Neutrophil (primary cell): ENCODE measurements around the gene EPHA3.
"Not testable (repeated sequence)": the region's sequence is repeated elsewhere in the genome, so short reads cannot be mapped to it uniquely, and the experiment has no call there.

Experiments used
- H3K27ac ChIP-seq: fragments of 200-600 bp; sonication (generic); 2 replicates; pipeline ENCODE4 v1.5.1; 2016; ENCODE audit warnings: mild to moderate bottlenecking, moderate library complexity
- H3K27me3 ChIP-seq: fragments of 200-600 bp; sonication (generic); 2 replicates; pipeline ENCODE4 v1.6.0; 2016; ENCODE audit warnings: mild to moderate bottlenecking
- H3K36me3 ChIP-seq: fragments of 200-600 bp; sonication (generic); 2 replicates; pipeline ENCODE4 v1.5.1; 2017
- H3K4me1 ChIP-seq, 2 experiments: fragments of 200-600 bp in 1 of 2; sonication (generic) in 1 of 2; 1 replicate in 1 of 2; 2 replicates in 1 of 2; pipeline versions ENCODE4 v1.5.1 to v1.6.1; 2013 to 2016; ENCODE audit warnings: low read depth in 1 of 2, low read length in 1 of 2, mild to moderate bottlenecking in 1 of 2, moderate library complexity in 1 of 2; ENCODE audit not compliant: control insufficient read depth in 1 of 2, insufficient read depth in 1 of 2
- H3K4me3 ChIP-seq, 2 experiments: fragments of 200-600 bp in 1 of 2; sonication (generic) in 1 of 2; 1 replicate in 1 of 2; 2 replicates in 1 of 2; pipeline ENCODE4 v1.5.1; 2013 to 2016; ENCODE audit warnings: low read depth in 1 of 2, low read length in 1 of 2, mild to moderate bottlenecking in 1 of 2, moderate library complexity in 1 of 2
- H3K9me3 ChIP-seq: fragments of 200-600 bp; sonication (generic); 2 replicates; pipeline ENCODE4 v1.5.1; 2016
- TF ChIP-seq, protein P1 (sequence below): fragments of 200-600 bp; sonication (generic); IDR thresholded peaks from 2 replicates; pipeline ENCODE4 v1.5.1; 2016; ENCODE audit warnings: antibody characterized with exemption

The EPHA3 gene

DNA sequence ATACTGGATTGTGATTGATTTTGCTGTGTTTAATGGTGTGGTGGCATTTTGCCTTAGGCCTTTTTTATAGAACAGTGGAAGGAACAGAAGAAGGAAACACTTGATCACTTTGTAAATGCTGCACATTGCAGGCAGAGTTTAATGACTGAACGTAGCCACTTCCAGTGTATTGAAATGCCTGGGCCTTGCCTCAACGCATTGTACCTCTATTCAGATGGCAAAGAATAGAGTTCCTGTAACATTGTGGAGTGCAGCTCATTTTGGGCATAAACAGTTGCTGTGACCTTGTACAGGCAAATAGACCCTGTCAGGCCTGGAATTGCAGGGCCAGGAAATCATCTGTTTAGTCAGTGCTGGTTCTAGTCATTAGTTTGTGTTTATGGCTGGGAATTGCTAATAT is 225.0 kb downstream of the EPHA3 start:
- H3K4me3 ChIP-seq: no peak overlapping the region
- TF ChIP-seq, protein P1, sequence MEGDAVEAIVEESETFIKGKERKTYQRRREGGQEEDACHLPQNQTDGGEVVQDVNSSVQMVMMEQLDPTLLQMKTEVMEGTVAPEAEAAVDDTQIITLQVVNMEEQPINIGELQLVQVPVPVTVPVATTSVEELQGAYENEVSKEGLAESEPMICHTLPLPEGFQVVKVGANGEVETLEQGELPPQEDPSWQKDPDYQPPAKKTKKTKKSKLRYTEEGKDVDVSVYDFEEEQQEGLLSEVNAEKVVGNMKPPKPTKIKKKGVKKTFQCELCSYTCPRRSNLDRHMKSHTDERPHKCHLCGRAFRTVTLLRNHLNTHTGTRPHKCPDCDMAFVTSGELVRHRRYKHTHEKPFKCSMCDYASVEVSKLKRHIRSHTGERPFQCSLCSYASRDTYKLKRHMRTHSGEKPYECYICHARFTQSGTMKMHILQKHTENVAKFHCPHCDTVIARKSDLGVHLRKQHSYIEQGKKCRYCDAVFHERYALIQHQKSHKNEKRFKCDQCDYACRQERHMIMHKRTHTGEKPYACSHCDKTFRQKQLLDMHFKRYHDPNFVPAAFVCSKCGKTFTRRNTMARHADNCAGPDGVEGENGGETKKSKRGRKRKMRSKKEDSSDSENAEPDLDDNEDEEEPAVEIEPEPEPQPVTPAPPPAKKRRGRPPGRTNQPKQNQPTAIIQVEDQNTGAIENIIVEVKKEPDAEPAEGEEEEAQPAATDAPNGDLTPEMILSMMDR: no peak
- H3K9me3 ChIP-seq: no peaks in the 10 kb centered on the region
- H3K27me3 ChIP-seq: no peaks in the 10 kb centered on the region
- no peaks in the 10 kb centered on the region for H3K4me1 ChIP-seq
- no peak overlapping the region for H3K27ac ChIP-seq
- no peaks in the 10 kb centered on the region for H3K36me3 ChIP-seq

DNA sequence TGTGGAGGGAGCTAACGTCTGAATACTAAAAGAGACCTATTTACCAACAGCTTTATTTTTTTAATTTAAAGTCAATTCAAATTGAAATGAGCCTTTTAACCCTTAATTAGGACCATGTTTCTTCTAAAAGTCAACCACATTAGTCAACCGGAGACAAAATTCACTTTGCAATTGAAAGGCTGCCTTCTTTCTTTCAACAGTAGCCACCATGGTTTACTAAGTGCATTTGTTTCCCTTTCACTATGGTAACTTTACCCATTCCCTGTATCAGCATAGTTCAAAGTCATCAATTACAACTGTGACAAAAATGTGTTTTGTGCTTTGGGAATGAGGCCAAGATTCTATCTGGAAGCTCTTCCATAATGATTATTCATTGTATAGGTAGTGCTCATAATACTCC is 225.4 kb downstream of the EPHA3 start:
- TF ChIP-seq, protein P1: no peak
- Histone ChIP-seq H3K9me3 (no peaks in the 10 kb centered on the region), H3K27me3 (no peaks in the 10 kb centered on the region), H3K4me3 (no peak overlapping the region), H3K27ac (no peak overlapping the region), H3K36me3 (no peaks in the 10 kb centered on the region), H3K4me1 (no peaks in the 10 kb centered on the region)

- Histone ChIP-seq H3K9me3 (no peaks in the 10 kb centered on the region), H3K27ac (no peak overlapping the region), H3K36me3 (no peaks in the 10 kb centered on the region), H3K4me1 (no peaks in the 10 kb centered on the region), H3K27me3 (no peaks in the 10 kb centered on the region), H3K4me3 (no peak overlapping the region)
- TF ChIP-seq, protein P1: no peak
Measured at GRCh38 chr3:89335693-89336092, 228.3 kb downstream of the EPHA3 start.

DNA sequence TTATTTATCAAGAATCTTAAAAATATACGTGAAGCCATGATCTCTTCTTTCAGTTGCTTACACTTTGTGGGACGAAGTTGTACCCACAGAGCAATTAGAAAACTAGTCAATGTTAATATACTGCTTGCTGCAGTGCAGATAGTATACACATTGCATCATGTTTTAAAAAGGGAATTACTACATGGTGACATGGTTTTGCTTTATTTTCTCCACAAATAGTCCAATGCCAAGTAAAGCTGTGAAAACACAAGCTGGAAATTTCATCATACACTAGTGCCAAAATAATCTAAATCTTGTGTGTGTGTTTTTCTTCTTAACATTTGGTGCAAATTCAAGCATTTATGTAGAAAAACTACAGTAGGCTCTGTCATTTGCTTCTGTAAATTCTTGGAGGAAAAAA is 233.0 kb downstream of the EPHA3 start:
- Histone ChIP-seq H3K27me3 (no peaks in the 10 kb centered on the region), H3K9me3 (no peaks in the 10 kb centered on the region), H3K36me3 (no peaks in the 10 kb centered on the region), H3K27ac (no peak overlapping the region), H3K4me3 (no peak overlapping the region), H3K4me1 (no peaks in the 10 kb centered on the region)
- TF ChIP-seq, protein P1: no peak

- H3K27me3 ChIP-seq: no peaks in the 10 kb centered on the region
Measured at GRCh38 chr3:89344076-89344475, 236.7 kb downstream of the EPHA3 start.

GRCh38 chr3:89350935-89351334 is 243.5 kb downstream of the EPHA3 start:
- not testable (repeated sequence) for H3K4me1 ChIP-seq, H3K27me3 ChIP-seq, H3K36me3 ChIP-seq

More at GRCh38 chr3:89344076-89344475, 236.7 kb downstream of the EPHA3 start:
- H3K9me3 ChIP-seq: no peaks in the 10 kb centered on the region
- H3K27ac ChIP-seq: no peak overlapping the region
- H3K36me3 ChIP-seq: no peaks in the 10 kb centered on the region
- TF ChIP-seq, protein P1: no peak
- no peaks in the 10 kb centered on the region for H3K4me1 ChIP-seq
- no peak overlapping the region for H3K4me3 ChIP-seq

More at GRCh38 chr3:89350935-89351334, 243.5 kb downstream of the EPHA3 start:
- not testable (repeated sequence) for H3K9me3 ChIP-seq, H3K4me3 ChIP-seq, H3K27ac ChIP-seq
